Smooth muscle cell (in vitro differentiated cells): ENCODE results near the gene CNPY3. TPM values are rescaled to one million over a fixed set of nuclear protein-coding genes. Genes with fewer than 3 reads are reported as not detected.

Experiments used
- DNase-seq: peaks from one replicate; lab custom pipeline; 2025; ENCODE audit not compliant: unreplicated experiment; lab: John Stamatoyannopoulos, UW
- H2AFZ ChIP-seq: fragments of 200-600 bp; sonication (generic); 2 replicates; pipeline ENCODE4 v1.6.0; 2016; ENCODE audit warnings: antibody characterized with exemption, low read depth, mild to moderate bottlenecking
- H3F3A ChIP-seq: fragments of 200-600 bp; sonication (generic); 2 replicates; pipeline ENCODE4 v1.6.0; 2017; ENCODE audit warnings: antibody characterized with exemption, low read depth
- H3K27ac ChIP-seq: fragments of 200-600 bp; sonication (generic); 2 replicates; pipeline ENCODE4 v1.5.1; 2016; ENCODE audit warnings: low read depth, mild to moderate bottlenecking
- H3K27me3 ChIP-seq: fragments of 200-600 bp; sonication (generic); 2 replicates; pipeline ENCODE4 v1.6.1; 2016; ENCODE audit warnings: low read depth, mild to moderate bottlenecking
- H3K36me3 ChIP-seq: fragments of 200-600 bp; sonication (generic); 2 replicates; pipeline ENCODE4 v1.5.1; 2016; ENCODE audit warnings: low read depth
- H3K4me1 ChIP-seq: fragments of 200-600 bp; sonication (generic); 2 replicates; pipeline ENCODE4 v1.5.1; 2016; ENCODE audit warnings: low read depth
- H3K4me2 ChIP-seq: fragments of 200-600 bp; sonication (generic); 2 replicates; pipeline ENCODE4 v1.6.0; 2016; ENCODE audit warnings: mild to moderate bottlenecking
- H3K4me3 ChIP-seq: fragments of 200-600 bp; sonication (generic); 2 replicates; pipeline ENCODE4 v1.5.1; 2016; ENCODE audit warnings: mild to moderate bottlenecking
- H3K79me2 ChIP-seq: fragments of 200-600 bp; sonication (generic); 2 replicates; pipeline ENCODE4 v1.6.0; 2016; ENCODE audit warnings: low read depth, mild to moderate bottlenecking
- H3K9ac ChIP-seq: fragments of 200-600 bp; sonication (generic); 2 replicates; pipeline ENCODE4 v1.6.0; 2016; ENCODE audit warnings: low read depth
- H3K9me3 ChIP-seq: fragments of 200-600 bp; sonication (generic); replicated peaks from 2 replicates; pipeline ENCODE4 v1.5.1; 2016; ENCODE audit warnings: low read depth
- H4K20me1 ChIP-seq: fragments of 200-600 bp; sonication (generic); 2 replicates; pipeline ENCODE4 v1.6.0; 2016; ENCODE audit warnings: low read depth
- WGBS: methylation state at CpG from one replicate; pipeline ENCODE4 v1.1.7; 2016; ENCODE audit warnings: low lambda C conversion rate; 5-methylcytosine and 5-hydroxymethylcytosine counted together
- polyA plus RNA-seq: library from polyadenylated mRNA; unstranded; fragments of >200 nt; fragmentation: Nextera tagmentation; extraction: Ambion mirVana; gene quantifications from 2 replicates; pipeline ENCODE4 v1.2.1, GENCODE V29; 2016
- total RNA-seq: library from RNA; depleted of rRNA; stranded (reverse); fragments of >200 nt; gene quantifications from 2 replicates; pipeline ENCODE4 v1.2.3, GENCODE V29; 2014
- TF ChIP-seq, protein P1 (sequence below): fragments of 200-600 bp; sonication (generic); IDR thresholded peaks from 2 replicates; pipeline ENCODE4 v1.5.1; 2017; ENCODE audit warnings: borderline replicate concordance, mild to moderate bottlenecking, antibody characterized with exemption; ENCODE audit not compliant: insufficient read depth, poor library complexity, severe bottlenecking

CNPY3 gene
- total and polyA plus RNA-seq, 2 experiments from 2014 or later = 20.5 to 51.4 TPM

DNA sequence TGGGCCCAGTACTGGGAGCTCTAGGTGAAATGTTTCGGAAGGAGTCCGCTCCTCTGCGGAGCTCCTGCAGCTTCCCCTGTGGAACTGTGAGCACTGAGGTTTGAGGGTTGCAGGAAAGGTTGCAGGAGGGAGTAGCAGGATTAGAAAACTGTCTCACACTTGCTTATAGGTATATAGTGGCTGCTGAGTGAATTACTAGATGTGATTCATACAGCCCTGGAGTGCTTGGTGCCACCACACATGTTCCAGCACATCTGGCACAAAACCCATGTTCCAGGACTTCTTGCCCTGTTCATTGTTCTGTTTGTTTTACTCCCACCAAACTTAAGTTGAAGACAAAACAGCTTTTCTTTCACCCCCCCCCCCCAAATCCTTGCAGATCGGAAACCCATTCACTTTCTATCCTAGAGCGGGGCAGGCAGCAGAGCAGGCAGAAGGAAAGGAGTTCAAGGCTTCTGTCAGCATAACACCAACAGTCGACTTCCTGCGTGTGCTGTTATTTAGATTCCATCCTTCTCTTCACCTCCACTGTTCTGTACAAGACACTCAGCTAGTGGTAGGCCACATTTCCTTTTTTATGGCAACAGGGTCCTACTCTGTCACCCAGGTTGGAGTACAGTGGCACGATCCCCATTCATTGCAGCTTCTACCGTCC, 50.4 kb downstream of the CNPY3 start:
- Histone ChIP-seq H3K79me2 (peaks cover 20% of the 10 kb centered on the region), H3F3A (peaks cover 8% of the 10 kb centered on the region), H3K4me2 (peak overlapping the region; percentile 92), H3K36me3 (no peaks in the 10 kb centered on the region), H4K20me1 (peaks cover 19% of the 10 kb centered on the region), H3K27me3 (no peaks in the 10 kb centered on the region), H3K27ac (peak overlapping the region; percentile 87), H3K4me3 (peak overlapping the region; percentile 97), H3K4me1 (peaks cover 15% of the 10 kb centered on the region), H3K9ac (peak overlapping the region; percentile 87), H2AFZ (peak overlapping the region; percentile 94), H3K9me3 (no peaks in the 10 kb centered on the region)
- TF ChIP-seq, protein P1, sequence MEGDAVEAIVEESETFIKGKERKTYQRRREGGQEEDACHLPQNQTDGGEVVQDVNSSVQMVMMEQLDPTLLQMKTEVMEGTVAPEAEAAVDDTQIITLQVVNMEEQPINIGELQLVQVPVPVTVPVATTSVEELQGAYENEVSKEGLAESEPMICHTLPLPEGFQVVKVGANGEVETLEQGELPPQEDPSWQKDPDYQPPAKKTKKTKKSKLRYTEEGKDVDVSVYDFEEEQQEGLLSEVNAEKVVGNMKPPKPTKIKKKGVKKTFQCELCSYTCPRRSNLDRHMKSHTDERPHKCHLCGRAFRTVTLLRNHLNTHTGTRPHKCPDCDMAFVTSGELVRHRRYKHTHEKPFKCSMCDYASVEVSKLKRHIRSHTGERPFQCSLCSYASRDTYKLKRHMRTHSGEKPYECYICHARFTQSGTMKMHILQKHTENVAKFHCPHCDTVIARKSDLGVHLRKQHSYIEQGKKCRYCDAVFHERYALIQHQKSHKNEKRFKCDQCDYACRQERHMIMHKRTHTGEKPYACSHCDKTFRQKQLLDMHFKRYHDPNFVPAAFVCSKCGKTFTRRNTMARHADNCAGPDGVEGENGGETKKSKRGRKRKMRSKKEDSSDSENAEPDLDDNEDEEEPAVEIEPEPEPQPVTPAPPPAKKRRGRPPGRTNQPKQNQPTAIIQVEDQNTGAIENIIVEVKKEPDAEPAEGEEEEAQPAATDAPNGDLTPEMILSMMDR = no peak
- no peak for DNase-seq
- WGBS = 68% methylated on average over 9 of the region's 9 CpGs

- no peak for DNase-seq
- WGBS = 91% methylated on average over 5 of the region's 5 CpGs
- no peaks in the 10 kb centered on the region for H3K36me3 ChIP-seq
Observed at GRCh38 chr6:42981836-42982235, 52.6 kb downstream of the CNPY3 start.

GRCh38 chr6:42984001-42984923, 55.0 kb downstream of the CNPY3 start, which contains the start of gene PPP2R5D:
PPP2R5D (plus strand) TSS chr6:42984570; CDS start chr6:42984678, 108 bp downstream.
- H3K36me3 ChIP-seq = no peaks in the 10 kb centered on the region
- peak within 1 kb of the TSS; percentile 73 for H3K4me3 ChIP-seq
- H3K4me1 ChIP-seq = peaks cover 16% of the 10 kb centered on the region
- peak within 1 kb of the TSS; percentile 92 for H3K4me2 ChIP-seq
- DNase-seq = peak; percentile 81
- peak within 1 kb of the TSS; percentile 79 for H3K9ac ChIP-seq
- H3K9me3 ChIP-seq = no peaks in the 10 kb centered on the region
- WGBS = 1% methylated on average over 49 of the region's 59 CpGs
- peak within 1 kb of the TSS; percentile 84 for H3K27ac ChIP-seq
- H3F3A ChIP-seq = peaks cover 8% of the 10 kb centered on the region
- peaks cover 33% of the 10 kb centered on the region for H4K20me1 ChIP-seq
- H3K79me2 ChIP-seq = peaks cover 27% of the 10 kb centered on the region
- peak within 1 kb of the TSS; percentile 93 for H2AFZ ChIP-seq
- no peaks in the 10 kb centered on the region for H3K27me3 ChIP-seq
- TF ChIP-seq, protein P1 = no peak

More at GRCh38 chr6:42981836-42982235, 52.6 kb downstream of the CNPY3 start:
- Histone ChIP-seq H3F3A (peaks cover 8% of the 10 kb centered on the region), H3K4me2 (no peak overlapping the region), H3K9ac (no peak overlapping the region), H3K9me3 (no peaks in the 10 kb centered on the region), H3K27me3 (no peaks in the 10 kb centered on the region), H3K79me2 (peaks cover 33% of the 10 kb centered on the region), H3K27ac (no peak overlapping the region), H4K20me1 (peaks cover 18% of the 10 kb centered on the region), H2AFZ (no peak overlapping the region), H3K4me1 (peaks cover 25% of the 10 kb centered on the region), H3K4me3 (no peak overlapping the region)
- TF ChIP-seq, protein P1 = no peak
